NCI-H187 treated with DMSO at 0.1 percent for 48 hours (cell line): ENCODE results near the gene GSTM5.
"Not testable (repeated sequence)": the region's sequence is repeated elsewhere in the genome, so short reads cannot be mapped to it uniquely, and the experiment has no call there.

Experiments used
- DNase-seq: peaks from one replicate; lab custom pipeline; 2025; lab: John Stamatoyannopoulos, UW

GSTM5 gene

GRCh38 chr1:109697066-109697465, 15.0 kb upstream of the GSTM5 start:
- DNase-seq, result no peak

GRCh38 chr1:109697861-109698260, 14.2 kb upstream of the GSTM5 start:
- DNase-seq, result not testable (repeated sequence)

GRCh38 chr1:109702940-109703339, 9.1 kb upstream of the GSTM5 start:
- not testable (repeated sequence) for DNase-seq

GRCh38 chr1:109704173-109704572, 7.9 kb upstream of the GSTM5 start:
- DNase-seq, result no peak

DNA sequence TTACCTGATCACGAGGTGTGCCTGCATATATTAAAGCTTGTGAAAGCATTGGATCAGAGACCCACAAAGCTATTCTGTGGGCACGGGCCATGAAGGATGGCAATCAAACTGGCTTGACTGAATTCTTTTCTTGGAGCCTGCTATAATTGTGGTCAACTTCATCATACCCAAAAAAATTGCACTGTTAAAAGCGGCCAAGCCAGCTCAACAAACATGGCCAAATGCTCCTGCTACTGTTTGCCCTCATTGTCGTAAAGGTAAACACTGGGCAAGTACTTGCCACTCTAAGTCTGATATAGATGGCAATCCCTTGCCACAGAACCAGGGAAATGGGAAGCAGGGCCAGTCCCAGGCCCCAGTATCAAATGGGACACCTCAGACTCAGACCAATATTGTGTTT, 6.6 kb upstream of the GSTM5 start:
- DNase-seq, result no peak

DNA sequence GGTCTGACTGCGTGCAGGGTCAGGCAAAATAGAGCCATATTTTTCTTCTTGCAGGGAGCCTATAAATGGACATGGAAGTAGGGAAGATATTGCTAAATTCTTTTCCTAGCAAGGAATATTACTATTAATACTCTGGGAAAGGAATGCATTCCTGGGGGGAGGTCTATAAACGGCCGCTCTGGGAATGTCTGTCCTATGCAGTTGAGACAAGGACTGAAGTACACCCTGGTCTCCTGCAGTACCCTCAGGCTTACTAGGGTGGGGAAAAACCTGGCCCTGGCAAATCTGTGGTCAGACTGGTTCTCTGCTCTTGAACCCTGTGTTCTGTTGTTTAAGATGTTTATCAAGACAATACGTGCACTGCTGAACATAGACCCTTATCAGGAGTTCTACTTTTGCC, 3.1 kb upstream of the GSTM5 start:
- not testable (repeated sequence) for DNase-seq

DNA sequence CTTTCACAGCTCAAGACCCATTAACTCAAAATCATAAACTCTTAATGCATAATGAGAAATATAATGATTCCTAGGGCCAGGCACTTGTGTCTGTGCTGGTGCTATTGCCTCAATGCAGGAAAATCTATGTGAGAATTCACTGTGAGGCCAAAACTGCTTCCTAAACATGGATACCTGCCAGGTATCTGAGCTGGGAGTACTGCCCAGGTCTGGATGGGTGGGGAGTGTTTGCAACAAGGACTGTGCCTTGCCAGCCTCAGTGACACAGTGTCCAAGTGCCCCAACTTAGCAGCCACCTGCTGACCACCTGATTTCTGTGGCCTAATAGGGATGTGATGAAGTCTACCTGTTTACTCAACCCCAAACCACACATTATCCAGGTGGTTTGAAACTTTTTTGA, 2.2 kb upstream of the GSTM5 start:
- not testable (repeated sequence) for DNase-seq

GRCh38 chr1:109712321-109712864, 342 bp downstream of the GSTM5 start:
- DNase-seq, result no peak

- no peak for DNase-seq
Measured at GRCh38 chr1:109713636-109714035, 1.6 kb downstream of the GSTM5 start.

GRCh38 chr1:109714661-109715372, 2.8 kb downstream of the GSTM5 start:
- no peak for DNase-seq

GRCh38 chr1:109716121-109716520, 4.1 kb downstream of the GSTM5 start:
- DNase-seq, result no peak

DNA sequence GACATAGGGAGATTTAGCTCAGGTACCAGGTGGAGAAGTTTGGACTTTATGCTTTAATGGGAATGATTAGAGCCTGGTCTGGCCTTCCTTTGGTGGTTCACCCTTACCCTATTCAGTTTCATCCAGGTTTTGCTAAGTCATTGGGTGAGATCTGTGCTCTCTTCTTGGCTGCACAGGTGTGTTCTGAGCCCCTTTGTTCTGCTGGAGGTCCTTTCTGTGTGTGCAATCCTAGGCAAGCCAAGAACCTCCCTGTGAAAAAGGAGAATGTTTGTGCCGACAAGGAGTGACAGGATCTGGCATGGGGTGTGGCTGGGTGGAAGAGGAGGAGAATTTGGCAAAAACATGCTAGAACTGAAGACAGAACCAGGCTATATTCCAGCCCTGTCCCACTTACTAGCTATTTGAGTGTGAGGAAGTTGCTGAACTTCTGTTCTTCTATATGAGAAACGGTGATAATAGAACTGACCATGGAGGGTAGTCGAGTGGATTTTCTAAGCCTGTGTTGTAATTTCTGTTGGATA, 4.6 kb downstream of the GSTM5 start:
- no peak for DNase-seq

GRCh38 chr1:109717729-109718128, 5.7 kb downstream of the GSTM5 start:
- DNase-seq, result no peak

DNA sequence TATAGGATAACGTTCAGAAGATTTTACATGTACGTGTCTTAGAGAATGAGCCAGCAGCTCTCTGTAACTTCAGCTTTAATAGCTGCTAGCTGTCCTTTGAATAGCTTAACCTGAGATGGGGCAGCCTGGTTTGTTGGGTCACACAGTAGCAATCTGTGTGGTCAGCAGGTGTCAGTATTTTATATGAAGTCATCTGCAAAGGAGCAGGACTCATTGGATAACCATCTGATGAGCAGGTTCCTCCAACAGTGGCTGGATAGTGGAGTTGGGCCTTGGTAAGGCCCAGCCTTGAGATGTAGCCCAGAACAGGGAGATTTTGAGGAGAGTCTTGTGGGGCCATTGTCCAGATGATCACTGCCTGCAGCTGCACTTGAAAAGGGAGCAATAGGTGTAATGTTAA, 6.4 kb downstream of the GSTM5 start:
- DNase-seq, result no peak

DNA sequence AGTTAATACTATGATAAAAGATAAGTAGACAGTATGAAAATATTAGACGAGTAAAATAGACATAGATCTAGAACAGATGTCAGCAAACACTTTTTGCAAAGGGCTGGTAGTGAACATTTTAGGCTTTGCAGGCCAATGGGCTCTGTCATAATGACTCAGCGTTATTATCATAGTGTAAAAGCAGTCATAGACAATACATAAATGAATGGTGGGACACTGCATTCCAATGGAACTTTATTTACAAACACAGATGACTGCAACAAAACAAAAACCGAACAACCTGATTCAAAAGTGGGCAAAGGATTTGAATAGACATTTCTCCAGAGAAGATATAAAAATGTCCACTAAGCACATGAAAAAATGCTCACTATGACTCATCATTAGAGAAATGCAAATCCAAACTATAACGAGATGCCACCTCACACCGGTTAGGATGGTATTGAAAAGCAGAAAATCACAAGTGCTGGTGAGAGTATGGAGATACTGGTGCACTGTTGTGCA, 7.3 kb downstream of the GSTM5 start:
- no peak for DNase-seq

DNA sequence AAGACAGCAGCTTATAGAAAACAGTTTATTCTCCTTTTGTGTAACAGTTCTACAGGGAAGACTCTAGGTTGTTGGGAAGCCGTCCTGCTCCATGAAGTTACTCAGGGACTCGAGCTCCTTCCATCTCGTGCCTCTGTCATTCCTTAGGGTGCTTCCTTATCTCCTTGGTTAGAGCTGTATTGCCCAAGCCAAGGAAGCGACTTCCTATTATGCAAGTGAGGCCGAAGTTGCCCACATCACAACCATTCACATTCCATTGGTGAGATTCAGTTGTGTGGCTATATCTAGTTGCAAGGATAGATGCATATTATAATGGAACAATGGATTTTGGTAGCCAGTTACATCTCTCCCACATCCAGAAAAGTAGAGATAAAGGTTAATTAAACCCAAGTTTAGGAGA, 9.0 kb downstream of the GSTM5 start:
- DNase-seq, result no peak

- no peak for DNase-seq
Measured at GRCh38 chr1:109721971-109722370, 9.9 kb downstream of the GSTM5 start.

DNA sequence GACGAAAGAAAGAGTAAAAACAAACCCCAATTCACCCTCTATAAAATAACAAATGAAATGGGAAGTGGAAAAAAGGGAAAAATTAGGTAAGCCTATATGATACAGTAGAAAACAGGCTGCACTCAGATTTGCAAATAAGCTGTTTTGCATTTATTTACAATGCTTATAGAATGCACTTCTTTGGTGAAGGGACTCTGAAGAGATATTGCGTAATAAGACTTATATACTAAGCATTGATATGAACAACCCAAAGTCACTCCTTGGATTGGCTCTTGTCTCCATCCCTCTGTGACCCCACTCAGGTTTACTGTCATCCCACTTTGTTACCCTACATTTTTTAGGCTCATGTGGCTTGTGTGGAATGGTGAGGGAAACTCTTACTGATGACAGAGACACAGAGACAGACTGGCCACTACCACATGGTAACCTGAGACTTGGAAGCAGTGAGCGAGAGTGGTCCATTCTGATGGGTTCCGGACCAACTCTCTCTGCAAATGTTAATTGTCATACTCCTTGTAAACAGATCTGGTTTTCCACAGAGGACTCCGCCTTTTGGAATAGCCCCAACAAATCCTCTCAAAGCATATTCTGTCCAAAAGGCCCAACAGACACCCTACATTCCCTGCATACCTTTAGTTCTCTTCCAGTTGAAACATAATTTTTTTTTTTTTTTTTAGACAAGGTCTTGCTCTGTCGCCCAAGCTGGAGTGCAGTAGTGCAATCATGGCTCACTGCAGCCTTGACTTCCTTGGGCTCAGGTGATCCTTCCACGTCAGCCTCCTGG, 11.0 kb downstream of the GSTM5 start:
- DNase-seq, result no peak

GRCh38 chr1:109724933-109725332, 12.9 kb downstream of the GSTM5 start:
- DNase-seq, result no peak

DNA sequence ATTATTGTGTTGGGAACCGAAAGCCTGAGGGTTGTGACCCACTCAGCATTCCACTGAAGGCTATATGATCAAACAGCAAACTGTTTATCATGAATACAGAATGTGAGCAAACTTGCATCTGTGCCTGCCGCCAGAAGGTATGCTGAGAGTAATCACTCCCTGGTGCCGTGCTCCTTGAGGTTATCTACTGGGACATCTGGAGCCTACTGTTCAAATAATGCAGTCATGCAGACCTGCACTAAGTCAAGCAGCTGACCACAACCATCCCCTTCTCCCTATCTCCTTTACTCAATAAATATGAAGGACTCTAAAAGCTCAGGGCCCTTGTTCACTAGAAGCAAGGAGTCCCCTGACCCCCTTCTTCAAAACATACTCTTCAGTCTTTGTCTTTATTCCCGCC, 13.5 kb downstream of the GSTM5 start:
- DNase-seq, result no peak

DNA sequence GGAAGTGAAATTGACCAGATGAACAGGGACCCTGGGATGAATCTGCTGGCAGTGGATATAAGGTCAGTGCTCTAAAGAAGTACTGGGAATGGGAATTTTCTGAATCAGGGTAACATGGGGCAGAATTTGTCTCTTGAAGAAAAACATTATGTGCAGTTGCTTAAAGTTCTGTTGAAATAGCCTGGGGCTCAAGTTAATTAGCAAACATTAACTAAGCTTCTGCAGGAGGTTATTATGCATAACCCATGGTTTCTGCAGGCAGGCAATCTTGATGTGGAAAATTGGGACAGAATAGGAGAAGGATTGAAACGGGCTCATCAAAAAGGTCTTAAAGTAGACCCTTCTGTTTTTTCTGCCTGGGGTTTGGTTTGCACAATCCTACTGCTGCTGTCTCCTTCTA, 14.0 kb downstream of the GSTM5 start:
- DNase-seq, result no peak

- no peak for DNase-seq
Measured at GRCh38 chr1:109726728-109727373, 14.8 kb downstream of the GSTM5 start.
